GM15510 (cell line): ENCODE results near the gene SUCLA2.

ENCODE experiments used
- POLR2A ChIP-seq: IDR thresholded peaks from 3 replicates; pipeline ENCODE4 v1.6.1; 2011; ENCODE audit warnings: borderline replicate concordance; ENCODE audit not compliant: insufficient read length; ENCODE audit errors: extremely low read depth

Gene SUCLA2

GRCh38 chr13:47896111-47896510 is 105.0 kb downstream of the SUCLA2 start:
- no peak for TF ChIP-seq POLR2A

DNA sequence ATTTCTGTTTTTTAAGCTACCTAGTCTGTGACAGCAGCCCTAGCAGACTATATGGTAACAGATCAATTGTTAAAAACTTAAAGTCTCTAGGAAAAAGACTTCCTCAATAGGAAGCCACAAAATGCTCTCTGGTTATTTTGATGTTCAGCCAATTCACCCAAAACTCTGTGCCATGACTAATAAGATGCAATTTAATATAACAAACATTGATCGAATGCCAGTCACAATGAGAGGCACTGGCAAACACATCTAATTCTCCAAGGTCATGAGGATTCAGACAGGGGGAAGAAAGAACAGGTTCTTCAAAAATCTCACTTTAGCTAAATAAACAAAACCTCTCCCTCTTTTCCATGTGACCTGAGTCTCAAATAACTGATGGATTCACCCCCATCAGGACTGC is 107.5 kb downstream of the SUCLA2 start:
- TF ChIP-seq POLR2A = no peak
